ENCODE measurements around the gene CNN2. TPM values are rescaled to one million over a fixed set of nuclear protein-coding genes. Genes with fewer than 3 reads are reported as not detected.
A peak's percentile ranks its signal among the peaks of the same experiment; 100 is the strongest.

The CNN2 gene
- total and polyA plus RNA-seq, 9 of the 15 experiments (the other 6 are each of a cell fraction or from before 2014, with no cell fraction given), result 12.1 to 174 (median 52.7) TPM

GRCh38 chr19:1025960-1026782 lies at the start of gene CNN2 (continued):
- TF ChIP-seq, protein P1, sequence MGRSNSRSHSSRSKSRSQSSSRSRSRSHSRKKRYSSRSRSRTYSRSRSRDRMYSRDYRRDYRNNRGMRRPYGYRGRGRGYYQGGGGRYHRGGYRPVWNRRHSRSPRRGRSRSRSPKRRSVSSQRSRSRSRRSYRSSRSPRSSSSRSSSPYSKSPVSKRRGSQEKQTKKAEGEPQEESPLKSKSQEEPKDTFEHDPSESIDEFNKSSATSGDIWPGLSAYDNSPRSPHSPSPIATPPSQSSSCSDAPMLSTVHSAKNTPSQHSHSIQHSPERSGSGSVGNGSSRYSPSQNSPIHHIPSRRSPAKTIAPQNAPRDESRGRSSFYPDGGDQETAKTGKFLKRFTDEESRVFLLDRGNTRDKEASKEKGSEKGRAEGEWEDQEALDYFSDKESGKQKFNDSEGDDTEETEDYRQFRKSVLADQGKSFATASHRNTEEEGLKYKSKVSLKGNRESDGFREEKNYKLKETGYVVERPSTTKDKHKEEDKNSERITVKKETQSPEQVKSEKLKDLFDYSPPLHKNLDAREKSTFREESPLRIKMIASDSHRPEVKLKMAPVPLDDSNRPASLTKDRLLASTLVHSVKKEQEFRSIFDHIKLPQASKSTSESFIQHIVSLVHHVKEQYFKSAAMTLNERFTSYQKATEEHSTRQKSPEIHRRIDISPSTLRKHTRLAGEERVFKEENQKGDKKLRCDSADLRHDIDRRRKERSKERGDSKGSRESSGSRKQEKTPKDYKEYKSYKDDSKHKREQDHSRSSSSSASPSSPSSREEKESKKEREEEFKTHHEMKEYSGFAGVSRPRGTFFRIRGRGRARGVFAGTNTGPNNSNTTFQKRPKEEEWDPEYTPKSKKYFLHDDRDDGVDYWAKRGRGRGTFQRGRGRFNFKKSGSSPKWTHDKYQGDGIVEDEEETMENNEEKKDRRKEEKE (IDR thresholded peaks at IDR 0.05; ENCODE audit: borderline replicate concordance in 1 of 2, control insufficient read depth in 1 of 2, low read depth in 2 of 2, low read length in 1 of 2), result no peak
- TF ChIP-seq ZNF134 (CRISPR knock-in tag; conservative IDR thresholded peaks at IDR 0.05), result no peak
- no peak for TF ChIP-seq NR1H2 (CRISPR knock-in tag; IDR thresholded peaks at IDR 0.05)
- no peak for TF ChIP-seq KAT2B (IDR thresholded peaks at IDR 0.05; ENCODE audit: low read depth, low read length)
- no peak for TF ChIP-seq NR3C1 (CRISPR knock-in tag; IDR thresholded peaks at IDR 0.05)
- no peak for TF ChIP-seq CEBPG (CRISPR knock-in tag; IDR thresholded peaks at IDR 0.05)
- no peak for TF ChIP-seq CEBPG (tag; conservative IDR thresholded peaks at IDR 0.05 in 1 of 2, IDR thresholded peaks at IDR 0.05 in 1 of 2)
- TF ChIP-seq FOSL1 (tag; conservative IDR thresholded peaks at IDR 0.05), result no peak
- no peak for TF ChIP-seq DDX20 (tag; IDR thresholded peaks at IDR 0.05; ENCODE audit: low read depth)
- no peak for TF ChIP-seq ZNF274 (IDR thresholded peaks at IDR 0.05; ENCODE audit: borderline replicate concordance, low read depth, low read length)
- no peak for TF ChIP-seq ARID3A (IDR thresholded peaks at IDR 0.05; ENCODE audit: borderline replicate concordance, low read depth, low read length)
- TF ChIP-seq IRF2 (CRISPR knock-in tag; IDR thresholded peaks at IDR 0.05), result no peak
- TF ChIP-seq ARNT (IDR thresholded peaks at IDR 0.05), result no peak
- TF ChIP-seq, protein P2, sequence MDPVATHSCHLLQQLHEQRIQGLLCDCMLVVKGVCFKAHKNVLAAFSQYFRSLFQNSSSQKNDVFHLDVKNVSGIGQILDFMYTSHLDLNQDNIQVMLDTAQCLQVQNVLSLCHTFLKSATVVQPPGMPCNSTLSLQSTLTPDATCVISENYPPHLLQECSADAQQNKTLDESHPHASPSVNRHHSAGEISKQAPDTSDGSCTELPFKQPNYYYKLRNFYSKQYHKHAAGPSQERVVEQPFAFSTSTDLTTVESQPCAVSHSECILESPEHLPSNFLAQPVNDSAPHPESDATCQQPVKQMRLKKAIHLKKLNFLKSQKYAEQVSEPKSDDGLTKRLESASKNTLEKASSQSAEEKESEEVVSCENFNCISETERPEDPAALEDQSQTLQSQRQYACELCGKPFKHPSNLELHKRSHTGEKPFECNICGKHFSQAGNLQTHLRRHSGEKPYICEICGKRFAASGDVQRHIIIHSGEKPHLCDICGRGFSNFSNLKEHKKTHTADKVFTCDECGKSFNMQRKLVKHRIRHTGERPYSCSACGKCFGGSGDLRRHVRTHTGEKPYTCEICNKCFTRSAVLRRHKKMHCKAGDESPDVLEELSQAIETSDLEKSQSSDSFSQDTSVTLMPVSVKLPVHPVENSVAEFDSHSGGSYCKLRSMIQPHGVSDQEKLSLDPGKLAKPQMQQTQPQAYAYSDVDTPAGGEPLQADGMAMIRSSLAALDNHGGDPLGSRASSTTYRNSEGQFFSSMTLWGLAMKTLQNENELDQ (CRISPR knock-in tag; IDR thresholded peaks at IDR 0.05; ENCODE audit: borderline replicate concordance), result no peak
- TF ChIP-seq HMG20A (CRISPR knock-in tag; conservative IDR thresholded peaks at IDR 0.05), result no peak
- TF ChIP-seq TBP (optimal IDR thresholded peaks at IDR 0.05; ENCODE audit: low read depth, low read length), result peak; percentile 6
- no peak for TF ChIP-seq TBL1XR1 (IDR thresholded peaks at IDR 0.05; ENCODE audit: low read length in 2 of 2)
- TF ChIP-seq ARID2 (IDR thresholded peaks at IDR 0.05), result no peak
- TF ChIP-seq PTRF (tag; IDR thresholded peaks at IDR 0.05), result no peak
- no peak for TF ChIP-seq ARHGAP35 (IDR thresholded peaks at IDR 0.05; ENCODE audit: partially characterized antibody)
- no peak for TF ChIP-seq TCF7L2 (IDR thresholded peaks at IDR 0.05; ENCODE audit: low read depth, low read length)
